ENCODE data around the gene SIRT1. TPM values are rescaled to one million over a fixed set of nuclear protein-coding genes. Genes with fewer than 3 reads are reported as not detected.

The SIRT1 gene
- 20.6 and 22.4 TPM in 2 replicates for total RNA-seq

GRCh38 chr10:67884313-67884841 lies at the start of gene SIRT1:
Gene SIRT1 (plus strand): TSS chr10:67884656. CDS start chr10:67884722, 66 bp downstream.

GRCh38 chr10:67837541-67838314 lies 46.7 kb upstream of the SIRT1 start, which contains the start of gene DNAJC12:
Gene DNAJC12 (minus strand): TSS chr10:67838188. CDS start chr10:67838011, 177 bp downstream.

Other genes starting within 250 kb of the SIRT1 start
- gene CTNNA3, start 188.5 kb upstream of the SIRT1 start, total RNA-seq: not detected in 2 replicates
- 2.4 and 2.8 TPM in 2 replicates for gene DNAJC12, start 46.5 kb upstream of the SIRT1 start, total RNA-seq
- gene HERC4, start 190.6 kb downstream of the SIRT1 start, total RNA-seq: 102 and 146 TPM in 2 replicates
- 0.25 and 0.55 TPM in 2 replicates for gene MYPN, start 224.8 kb downstream of the SIRT1 start, total RNA-seq